GM11168 (cell line): ENCODE results near the gene FBXW10.

Experiments used
- in situ Hi-C: fragments of 300-500 bp; cut with MboI; formaldehyde crosslinking; loops from one replicate; pipeline ENCODE4 v1.12.0; 2022; ENCODE audit warnings: low sequenced_read_pairs; ENCODE audit not compliant: unreplicated experiment

The FBXW10 gene

GRCh38 chr17:18821430-18821829, 77.6 kb downstream of the FBXW10 start:
- in situ Hi-C loops, result loop anchor here (25.0 kb wide), 1 partner anchor 116 kb away; no protein-coding TSS in a partner anchor

DNA sequence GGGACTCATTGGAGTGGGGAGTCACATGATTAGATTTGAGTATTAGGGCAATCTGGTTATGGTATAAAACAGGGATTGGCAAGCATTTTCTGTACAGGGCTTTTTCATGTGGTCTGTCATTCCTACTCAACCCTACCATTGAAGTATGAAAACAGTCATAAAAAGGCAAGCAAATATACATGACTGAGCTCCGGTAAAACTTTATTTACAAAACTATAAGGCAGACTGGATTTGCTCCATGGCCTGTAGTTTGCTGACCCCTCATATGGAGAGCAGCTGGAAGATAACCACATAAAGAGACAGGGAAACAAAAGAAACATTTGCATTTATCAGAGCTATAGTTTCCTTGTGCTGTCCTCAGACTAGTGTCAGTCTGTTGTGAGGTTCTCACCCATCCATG, 83.8 kb downstream of the FBXW10 start:
- in situ Hi-C loops, result loop anchor here (25.0 kb wide), 1 partner anchor 1510 kb away; no protein-coding TSS in a partner anchor
